ENCODE results near the gene ZDHHC18.

DNA sequence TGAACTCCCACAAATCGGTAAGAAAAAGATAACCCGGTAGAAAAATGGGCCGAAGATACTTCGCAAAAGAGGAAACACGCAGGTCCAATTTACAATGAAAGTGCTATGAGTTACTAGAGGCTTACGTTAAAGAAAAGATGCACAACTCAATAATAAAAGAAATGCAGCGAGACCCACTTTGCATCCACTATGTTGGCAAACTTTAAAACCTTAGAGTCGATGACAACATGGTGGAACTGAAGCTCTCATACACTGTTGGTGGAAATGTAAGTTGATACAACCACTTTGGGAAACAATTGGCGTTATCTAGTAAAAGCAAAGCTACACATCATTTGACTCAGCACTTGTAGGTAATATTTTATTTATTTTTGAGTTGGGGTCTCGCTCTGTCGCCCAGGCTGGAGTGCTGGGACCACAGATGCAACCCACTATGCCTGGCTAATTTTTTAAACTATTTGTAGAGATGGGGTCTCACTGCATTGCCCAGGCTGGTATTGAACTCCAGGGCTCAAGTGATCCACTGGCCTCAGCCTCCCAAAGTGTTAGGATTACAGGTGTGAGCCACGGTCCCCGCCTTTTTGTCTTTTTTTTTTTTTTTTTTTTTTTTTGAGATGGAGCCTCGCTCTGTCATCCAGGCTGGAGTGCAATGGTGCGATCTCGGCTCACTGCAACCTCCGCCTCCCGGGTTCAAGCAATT lies 74.5 kb downstream of the ZDHHC18 start:
- TF ChIP-seq, protein P1, sequence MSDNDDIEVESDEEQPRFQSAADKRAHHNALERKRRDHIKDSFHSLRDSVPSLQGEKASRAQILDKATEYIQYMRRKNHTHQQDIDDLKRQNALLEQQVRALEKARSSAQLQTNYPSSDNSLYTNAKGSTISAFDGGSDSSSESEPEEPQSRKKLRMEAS (IDR thresholded peaks at IDR 0.05), result no peak
- TF ChIP-seq, protein P2, sequence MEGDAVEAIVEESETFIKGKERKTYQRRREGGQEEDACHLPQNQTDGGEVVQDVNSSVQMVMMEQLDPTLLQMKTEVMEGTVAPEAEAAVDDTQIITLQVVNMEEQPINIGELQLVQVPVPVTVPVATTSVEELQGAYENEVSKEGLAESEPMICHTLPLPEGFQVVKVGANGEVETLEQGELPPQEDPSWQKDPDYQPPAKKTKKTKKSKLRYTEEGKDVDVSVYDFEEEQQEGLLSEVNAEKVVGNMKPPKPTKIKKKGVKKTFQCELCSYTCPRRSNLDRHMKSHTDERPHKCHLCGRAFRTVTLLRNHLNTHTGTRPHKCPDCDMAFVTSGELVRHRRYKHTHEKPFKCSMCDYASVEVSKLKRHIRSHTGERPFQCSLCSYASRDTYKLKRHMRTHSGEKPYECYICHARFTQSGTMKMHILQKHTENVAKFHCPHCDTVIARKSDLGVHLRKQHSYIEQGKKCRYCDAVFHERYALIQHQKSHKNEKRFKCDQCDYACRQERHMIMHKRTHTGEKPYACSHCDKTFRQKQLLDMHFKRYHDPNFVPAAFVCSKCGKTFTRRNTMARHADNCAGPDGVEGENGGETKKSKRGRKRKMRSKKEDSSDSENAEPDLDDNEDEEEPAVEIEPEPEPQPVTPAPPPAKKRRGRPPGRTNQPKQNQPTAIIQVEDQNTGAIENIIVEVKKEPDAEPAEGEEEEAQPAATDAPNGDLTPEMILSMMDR (IDR thresholded peaks at IDR 0.05; ENCODE audit: control extremely low read depth in 1 of 3, insufficient read depth in 1 of 3, low read depth in 1 of 3, low read length in 3 of 3), result no peak
- no peak for TF ChIP-seq GABPA (IDR thresholded peaks at IDR 0.05; ENCODE audit: borderline replicate concordance, insufficient read depth, low read length)
- no peak for TF ChIP-seq POLR2A (IDR thresholded peaks at IDR 0.05; ENCODE audit: control extremely low read depth in 1 of 2, low read depth in 2 of 2, low read length in 2 of 2)
- TF ChIP-seq RAD21 (IDR thresholded peaks at IDR 0.05 in 1 of 2, conservative IDR thresholded peaks at IDR 0.05 in 1 of 2; ENCODE audit: low read depth in 2 of 2, low read length in 2 of 2), result no peak
- TF ChIP-seq, protein P3, sequence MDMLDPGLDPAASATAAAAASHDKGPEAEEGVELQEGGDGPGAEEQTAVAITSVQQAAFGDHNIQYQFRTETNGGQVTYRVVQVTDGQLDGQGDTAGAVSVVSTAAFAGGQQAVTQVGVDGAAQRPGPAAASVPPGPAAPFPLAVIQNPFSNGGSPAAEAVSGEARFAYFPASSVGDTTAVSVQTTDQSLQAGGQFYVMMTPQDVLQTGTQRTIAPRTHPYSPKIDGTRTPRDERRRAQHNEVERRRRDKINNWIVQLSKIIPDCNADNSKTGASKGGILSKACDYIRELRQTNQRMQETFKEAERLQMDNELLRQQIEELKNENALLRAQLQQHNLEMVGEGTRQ (IDR thresholded peaks at IDR 0.05; ENCODE audit: low read length), result no peak
- TF ChIP-seq MAFK (IDR thresholded peaks at IDR 0.05; ENCODE audit: low read depth, low read length), result no peak
- TF ChIP-seq CEBPB (IDR thresholded peaks at IDR 0.05; ENCODE audit: low read depth, low read length), result no peak
- no peak for TF ChIP-seq POLR2AphosphoS5 (IDR thresholded peaks at IDR 0.05; ENCODE audit: low read depth, low read length)

Measured in H1 (cell line).